ENCODE data around the gene KCND2.

Gene KCND2

GRCh38 chr7:120441850-120442249 lies 168.9 kb downstream of the KCND2 start:
- H2AFZ ChIP-seq (ENCODE audit: low read length) = no peak overlapping the region
- no peak overlapping the region for H3K4me2 ChIP-seq (ENCODE audit: low read length)
- no peaks in the 10 kb centered on the region for H3F3A ChIP-seq (ENCODE audit: insufficient read depth, low read length)
- no peaks in the 10 kb centered on the region for H3K4me1 ChIP-seq (ENCODE audit: insufficient read depth, low read length, severe bottlenecking)
- H4K20me1 ChIP-seq (ENCODE audit: insufficient read depth, low read length) = no peaks in the 10 kb centered on the region
- no peak overlapping the region for H3K4me3 ChIP-seq (ENCODE audit: low read depth, low read length, poor library complexity, severe bottlenecking)
- no peaks in the 10 kb centered on the region for H3K9me3 ChIP-seq (ENCODE audit: low read length)
- H3K9me2 ChIP-seq (ENCODE audit: low read depth, low read length) = no peaks in the 10 kb centered on the region
- no peak for TF ChIP-seq EZH2 (IDR thresholded peaks at IDR 0.05; ENCODE audit: borderline replicate concordance, low read length)
- no peak for TF ChIP-seq CTCF (IDR thresholded peaks at IDR 0.05; ENCODE audit: low read length)
- H3K36me3 ChIP-seq (ENCODE audit: insufficient read depth, low read length) = no peaks in the 10 kb centered on the region
- no peak overlapping the region for H3K27ac ChIP-seq (ENCODE audit: low read depth, low read length, poor library complexity, severe bottlenecking)
- no peaks in the 10 kb centered on the region for H3K79me2 ChIP-seq (ENCODE audit: insufficient read depth, low read length)
- H3K27me3 ChIP-seq (ENCODE audit: insufficient read depth, low read length) = no peaks in the 10 kb centered on the region
- no peak overlapping the region for H3K9ac ChIP-seq (ENCODE audit: low read length)

GRCh38 chr7:120442838-120443237 lies 169.9 kb downstream of the KCND2 start:
- no peak overlapping the region for H3K27ac ChIP-seq (ENCODE audit: low read depth, low read length, poor library complexity, severe bottlenecking)
- H3K9me3 ChIP-seq (ENCODE audit: low read length) = no peaks in the 10 kb centered on the region
- TF ChIP-seq EZH2 (IDR thresholded peaks at IDR 0.05; ENCODE audit: borderline replicate concordance, low read length) = no peak
- TF ChIP-seq CTCF (IDR thresholded peaks at IDR 0.05; ENCODE audit: low read length) = no peak
- no peaks in the 10 kb centered on the region for H3K27me3 ChIP-seq (ENCODE audit: insufficient read depth, low read length)
- H3K4me1 ChIP-seq (ENCODE audit: insufficient read depth, low read length, severe bottlenecking) = no peaks in the 10 kb centered on the region
- no peaks in the 10 kb centered on the region for H3K79me2 ChIP-seq (ENCODE audit: insufficient read depth, low read length)
- no peaks in the 10 kb centered on the region for H4K20me1 ChIP-seq (ENCODE audit: insufficient read depth, low read length)
- H3K4me3 ChIP-seq (ENCODE audit: low read depth, low read length, poor library complexity, severe bottlenecking) = no peak overlapping the region
- no peaks in the 10 kb centered on the region for H3F3A ChIP-seq (ENCODE audit: insufficient read depth, low read length)
- no peak overlapping the region for H3K4me2 ChIP-seq (ENCODE audit: low read length)
- no peaks in the 10 kb centered on the region for H3K9me2 ChIP-seq (ENCODE audit: low read depth, low read length)
- H3K9ac ChIP-seq (ENCODE audit: low read length) = no peak overlapping the region
- no peak overlapping the region for H2AFZ ChIP-seq (ENCODE audit: low read length)
- no peaks in the 10 kb centered on the region for H3K36me3 ChIP-seq (ENCODE audit: insufficient read depth, low read length)

GRCh38 chr7:120444650-120445049 lies 171.7 kb downstream of the KCND2 start:
- no peaks in the 10 kb centered on the region for H3K9me2 ChIP-seq (ENCODE audit: low read depth, low read length)
- H3K27me3 ChIP-seq (ENCODE audit: insufficient read depth, low read length) = no peaks in the 10 kb centered on the region
- H3K9ac ChIP-seq (ENCODE audit: low read length) = no peak overlapping the region
- no peaks in the 10 kb centered on the region for H3K79me2 ChIP-seq (ENCODE audit: insufficient read depth, low read length)
- H3K4me3 ChIP-seq (ENCODE audit: low read depth, low read length, poor library complexity, severe bottlenecking) = no peak overlapping the region
- no peaks in the 10 kb centered on the region for H3K36me3 ChIP-seq (ENCODE audit: insufficient read depth, low read length)
- no peaks in the 10 kb centered on the region for H3F3A ChIP-seq (ENCODE audit: insufficient read depth, low read length)
- H3K4me2 ChIP-seq (ENCODE audit: low read length) = no peak overlapping the region
- no peaks in the 10 kb centered on the region for H3K4me1 ChIP-seq (ENCODE audit: insufficient read depth, low read length, severe bottlenecking)
- H3K27ac ChIP-seq (ENCODE audit: low read depth, low read length, poor library complexity, severe bottlenecking) = no peak overlapping the region
- TF ChIP-seq EZH2 (IDR thresholded peaks at IDR 0.05; ENCODE audit: borderline replicate concordance, low read length) (no peak), CTCF (IDR thresholded peaks at IDR 0.05; ENCODE audit: low read length) (no peak)
- H3K9me3 ChIP-seq (ENCODE audit: low read length) = no peaks in the 10 kb centered on the region
- H2AFZ ChIP-seq (ENCODE audit: low read length) = no peak overlapping the region
- H4K20me1 ChIP-seq (ENCODE audit: insufficient read depth, low read length) = no peaks in the 10 kb centered on the region
